ENCODE measurements around the gene SCN3B.

- TF ChIP-seq HMGN3 (IDR thresholded peaks at IDR 0.05; ENCODE audit: borderline replicate concordance, extremely low read depth, insufficient read length, low read depth, low read length), result no peak
- no peak for TF ChIP-seq SIN3A (IDR thresholded peaks at IDR 0.05; ENCODE audit: borderline replicate concordance in 2 of 2, control insufficient read depth in 1 of 2, low read depth in 2 of 2, low read length in 2 of 2)
- TF ChIP-seq GMEB1 (CRISPR knock-in tag; IDR thresholded peaks at IDR 0.05), result no peak
- no peak for TF ChIP-seq SAFB2 (IDR thresholded peaks at IDR 0.05; ENCODE audit: borderline replicate concordance, low read depth, low read length, severe bottlenecking)
- no peak for TF ChIP-seq RNF2 (IDR thresholded peaks at IDR 0.05)
- TF ChIP-seq CTCF (IDR thresholded peaks at IDR 0.05 in 2 of 3, conservative IDR thresholded peaks at IDR 0.05 in 1 of 3; ENCODE audit: insufficient read depth in 2 of 3, low read depth in 1 of 3, low read length in 3 of 3), result no peak
- TF ChIP-seq ZNF12 (CRISPR knock-in tag; IDR thresholded peaks at IDR 0.05), result no peak
- TF ChIP-seq ZBTB40 (IDR thresholded peaks at IDR 0.05), result no peak
- no peak for TF ChIP-seq ZBTB40 (CRISPR knock-in tag; IDR thresholded peaks at IDR 0.05)
- TF ChIP-seq USF2 (CRISPR knock-in tag; IDR thresholded peaks at IDR 0.05), result no peak
- TF ChIP-seq ZNF354B (CRISPR knock-in tag; IDR thresholded peaks at IDR 0.05), result no peak
- no peak for TF ChIP-seq MEIS2 (IDR thresholded peaks at IDR 0.05; ENCODE audit: partially characterized antibody)
- no peak for TF ChIP-seq POLR2A (conservative IDR thresholded peaks at IDR 0.05)
- no peak for TF ChIP-seq HMG20B (CRISPR knock-in tag; IDR thresholded peaks at IDR 0.05)
- no peak for TF ChIP-seq E2F4 (CRISPR knock-in tag; IDR thresholded peaks at IDR 0.05; ENCODE audit: low read depth)
These were observed 29.4 kb downstream of the SCN3B start for GRCh38 chr11:123624974-123625373.
